GM18511 (cell line): ENCODE data around the gene CHCHD4.

ENCODE experiments used
- ATAC-seq: cut with Tn5 transposase; IDR thresholded peaks from one replicate; pipeline ENCODE4 v1.9.1; 2021; ENCODE audit warnings: mild to moderate bottlenecking, moderate library complexity; ENCODE audit not compliant: unreplicated experiment

Gene CHCHD4

DNA sequence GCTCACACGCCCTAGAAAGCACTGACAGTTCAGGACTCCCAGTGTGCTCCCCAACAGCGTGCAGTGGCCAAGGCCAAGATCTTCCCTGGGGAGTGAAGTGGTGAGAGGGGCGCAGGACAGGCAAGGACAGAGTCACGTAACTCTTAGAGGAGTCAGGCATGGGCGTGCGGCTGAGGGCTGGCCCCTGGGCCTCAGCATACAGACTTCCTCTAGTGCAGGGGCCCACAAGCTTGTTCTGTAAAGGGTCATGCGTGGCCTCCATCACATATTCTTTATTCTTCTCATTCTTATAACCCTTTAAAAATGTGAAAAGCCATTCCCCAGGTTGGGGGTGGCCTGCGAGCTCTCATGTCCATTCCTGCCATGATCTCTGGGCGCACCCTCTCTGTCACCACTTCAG is 25.4 kb upstream of the CHCHD4 start:
- ATAC-seq: no peak

DNA sequence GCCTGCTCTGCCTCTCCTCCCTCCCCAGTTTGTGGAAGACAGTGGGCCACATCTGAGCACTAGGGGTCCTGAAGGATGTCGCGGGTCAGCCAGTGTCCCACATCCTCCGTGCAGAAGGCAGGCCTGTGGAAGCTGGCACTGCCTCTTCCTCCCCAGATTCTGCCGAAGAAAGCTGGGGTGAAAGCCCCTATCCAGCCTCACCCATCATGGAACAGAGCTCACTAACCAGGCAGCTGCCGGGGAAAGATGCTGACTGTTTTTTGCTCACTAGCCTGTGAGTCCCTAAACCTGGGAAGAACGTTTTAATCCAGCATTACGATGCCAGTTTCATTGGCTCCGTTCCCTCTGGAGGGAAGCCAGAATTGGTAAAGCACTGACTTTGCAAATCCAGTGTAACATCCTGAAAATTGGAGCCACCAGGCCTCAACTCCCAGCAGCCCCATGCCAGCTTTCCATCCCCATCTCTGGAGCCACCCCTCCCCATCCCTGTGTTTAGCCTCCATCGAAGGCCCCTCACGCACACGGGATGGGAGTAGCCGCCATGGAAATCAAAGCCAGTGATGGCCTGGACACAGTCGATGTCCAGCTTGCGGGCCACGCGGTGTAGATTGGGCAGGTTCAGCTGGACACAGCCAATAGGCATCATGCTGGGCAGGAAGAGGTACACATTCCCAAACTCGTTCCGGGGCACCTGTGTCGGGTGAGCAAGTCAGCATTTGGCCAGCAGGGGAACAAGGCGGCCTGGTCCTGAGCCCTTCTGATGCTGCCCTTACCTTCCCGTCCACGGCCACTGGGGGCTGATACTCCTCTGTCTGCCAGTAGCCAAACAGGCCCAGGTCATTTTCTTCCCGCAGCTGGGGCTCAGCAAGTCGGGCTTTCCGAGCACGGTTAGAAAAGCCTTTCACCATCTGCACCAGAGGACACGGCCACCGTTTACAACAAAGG is 23.6 kb upstream of the CHCHD4 start:
- ATAC-seq: no peak

DNA sequence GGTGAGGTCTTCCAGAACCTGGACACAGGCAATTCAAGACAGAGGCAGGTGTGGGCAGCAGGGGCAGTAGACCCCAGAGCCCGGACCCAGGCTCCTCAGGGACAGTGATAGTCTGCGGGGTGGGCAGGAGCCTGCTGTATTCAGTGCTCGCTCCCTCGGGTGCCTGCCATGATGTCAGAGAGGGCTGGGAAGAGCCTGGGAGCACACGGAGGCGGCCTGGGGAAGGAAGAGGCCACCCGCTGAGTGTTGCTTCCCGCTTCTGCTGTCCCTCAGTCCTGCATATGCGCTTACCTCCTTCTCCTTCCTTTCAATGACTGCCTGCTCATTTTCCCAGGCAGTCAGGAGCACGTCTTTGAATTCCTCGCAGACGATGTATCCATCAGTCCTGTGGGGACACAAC is 22.9 kb upstream of the CHCHD4 start:
- ATAC-seq: no peak

DNA sequence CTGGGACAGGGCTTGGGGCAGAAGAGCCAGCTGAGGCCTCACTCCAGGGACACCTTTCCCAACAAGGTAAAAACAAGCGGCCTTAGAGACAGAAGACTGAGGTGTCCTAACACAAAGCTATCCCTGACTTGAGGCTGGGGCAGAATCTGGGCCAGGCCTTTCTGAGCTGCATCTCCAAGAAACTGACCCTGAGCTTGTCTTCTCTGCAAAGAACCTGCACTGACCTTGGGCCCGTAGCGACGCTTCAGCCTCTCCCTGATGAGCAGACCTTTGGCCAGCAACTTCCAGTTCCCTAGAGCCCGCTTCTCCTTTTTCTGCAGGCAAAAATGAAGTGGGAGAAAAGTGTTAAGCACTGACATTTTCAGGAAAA is 22.4 kb upstream of the CHCHD4 start:
- ATAC-seq: no peak

DNA sequence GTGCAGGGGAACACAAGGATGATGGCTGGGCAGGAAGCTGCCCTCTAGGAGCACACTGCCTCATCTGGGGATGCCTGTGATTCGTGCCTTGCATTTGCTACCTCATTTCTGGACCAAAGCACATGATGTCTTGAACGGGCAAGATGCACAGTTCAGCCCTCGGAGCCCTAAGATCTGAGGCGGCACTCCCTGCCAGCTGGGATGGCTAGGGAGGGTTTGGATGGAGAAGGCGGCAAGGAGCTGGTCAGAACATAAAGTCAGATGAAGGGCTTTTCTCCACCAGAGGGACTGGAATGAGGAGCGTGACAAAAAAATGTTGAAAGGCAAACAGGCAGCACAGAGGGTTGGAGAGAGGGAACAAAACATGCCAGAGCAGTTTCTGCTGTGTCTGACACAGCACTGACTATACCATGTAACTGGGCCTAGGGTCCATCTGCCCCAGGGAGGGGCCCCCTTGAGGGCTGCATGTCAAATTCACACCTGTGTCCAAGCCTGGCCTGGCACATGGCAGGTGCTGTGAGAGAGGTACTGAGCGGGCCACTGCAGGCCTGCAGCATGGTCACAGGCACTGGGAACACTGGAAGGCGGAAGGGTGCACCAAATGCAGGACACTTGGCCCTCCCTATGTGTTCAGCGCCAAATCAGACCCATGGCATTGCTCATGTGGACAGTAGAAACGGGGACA is 21.9 kb upstream of the CHCHD4 start:
- ATAC-seq: no peak

DNA sequence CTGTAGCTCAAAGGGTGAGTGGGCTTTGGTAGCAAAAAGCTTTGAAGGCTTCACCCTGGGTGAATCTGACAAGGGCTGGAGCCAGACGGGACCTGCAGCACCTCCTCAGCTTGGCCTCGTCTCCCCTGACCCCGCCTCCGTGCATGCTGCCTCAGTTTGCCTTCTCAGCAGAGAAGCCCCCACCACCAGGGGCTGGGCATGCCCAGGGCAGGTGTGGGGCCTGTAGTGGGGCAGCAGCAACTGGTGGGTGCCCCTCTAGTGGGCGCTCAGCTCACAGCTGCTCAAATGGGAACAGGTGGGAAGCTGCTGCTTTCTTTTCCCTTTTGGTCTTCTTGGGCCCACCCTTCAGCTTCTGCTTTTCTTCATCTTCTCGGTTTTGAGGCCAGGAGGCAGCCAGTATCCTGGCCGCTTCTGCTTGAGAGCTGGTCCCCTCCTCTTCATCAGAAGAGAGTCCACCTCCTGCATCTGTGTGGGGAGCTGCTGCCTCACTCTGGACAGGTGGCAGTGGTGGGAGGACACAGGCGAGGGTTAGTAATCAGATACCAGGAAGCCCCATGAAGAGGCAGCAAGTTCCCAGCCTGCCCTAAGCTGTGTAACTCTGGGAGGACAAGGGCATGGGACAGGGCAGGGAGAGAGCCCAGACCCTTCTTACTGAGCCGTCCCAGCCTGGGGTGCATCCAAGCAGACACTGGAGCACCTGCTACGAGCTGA is 21.2 kb upstream of the CHCHD4 start:
- no peak for ATAC-seq

DNA sequence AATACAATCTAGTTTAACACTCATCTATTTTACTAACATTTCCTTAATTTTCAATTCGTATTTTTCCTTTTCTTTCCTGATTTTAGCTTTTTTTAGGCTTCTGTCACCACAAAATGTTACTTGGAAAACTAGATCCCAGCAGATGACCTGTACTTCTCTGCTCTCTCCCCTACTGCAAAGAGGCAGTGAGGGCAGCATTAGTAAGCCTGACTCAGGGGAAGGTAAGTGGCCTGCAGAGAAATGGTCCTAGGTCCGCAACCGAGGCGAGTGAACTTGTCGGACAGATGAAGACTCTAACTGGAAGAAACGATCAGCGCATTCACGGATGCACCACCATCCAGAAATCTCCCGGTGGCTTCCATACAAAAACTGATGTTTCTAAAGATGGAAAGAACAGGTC is 20.6 kb upstream of the CHCHD4 start:
- no peak for ATAC-seq

DNA sequence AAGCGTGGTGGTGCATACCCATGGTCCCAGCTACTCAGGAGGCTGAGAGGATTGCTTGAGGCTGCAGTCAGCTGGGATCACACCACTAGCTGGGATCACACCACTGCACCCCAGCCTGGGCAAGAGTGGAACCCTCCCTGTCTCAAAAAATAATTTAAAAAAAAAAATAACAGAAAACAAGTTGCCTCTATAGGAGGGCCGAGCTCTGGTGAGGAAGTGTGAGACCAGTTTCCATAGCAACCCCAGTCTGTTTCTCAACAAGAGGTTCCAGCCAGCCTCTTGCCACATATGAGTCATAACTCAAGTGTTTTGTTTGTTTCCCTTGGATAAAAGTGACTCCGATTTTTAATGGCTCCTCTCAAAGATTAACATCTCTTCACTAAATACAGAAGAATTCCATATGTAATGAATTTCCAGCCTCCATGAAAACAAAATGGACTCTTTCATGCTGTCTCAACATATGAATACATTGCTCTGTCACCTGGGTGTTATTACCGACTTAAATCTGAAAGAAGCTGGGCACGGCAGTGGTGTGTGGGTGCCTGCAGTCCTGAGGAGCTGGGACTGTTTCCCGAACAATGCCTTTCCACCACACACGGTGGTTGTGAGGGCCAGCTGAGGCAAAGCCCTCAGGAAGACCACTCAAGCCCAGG is 19.9 kb upstream of the CHCHD4 start:
- peak; percentile 98 for ATAC-seq

DNA sequence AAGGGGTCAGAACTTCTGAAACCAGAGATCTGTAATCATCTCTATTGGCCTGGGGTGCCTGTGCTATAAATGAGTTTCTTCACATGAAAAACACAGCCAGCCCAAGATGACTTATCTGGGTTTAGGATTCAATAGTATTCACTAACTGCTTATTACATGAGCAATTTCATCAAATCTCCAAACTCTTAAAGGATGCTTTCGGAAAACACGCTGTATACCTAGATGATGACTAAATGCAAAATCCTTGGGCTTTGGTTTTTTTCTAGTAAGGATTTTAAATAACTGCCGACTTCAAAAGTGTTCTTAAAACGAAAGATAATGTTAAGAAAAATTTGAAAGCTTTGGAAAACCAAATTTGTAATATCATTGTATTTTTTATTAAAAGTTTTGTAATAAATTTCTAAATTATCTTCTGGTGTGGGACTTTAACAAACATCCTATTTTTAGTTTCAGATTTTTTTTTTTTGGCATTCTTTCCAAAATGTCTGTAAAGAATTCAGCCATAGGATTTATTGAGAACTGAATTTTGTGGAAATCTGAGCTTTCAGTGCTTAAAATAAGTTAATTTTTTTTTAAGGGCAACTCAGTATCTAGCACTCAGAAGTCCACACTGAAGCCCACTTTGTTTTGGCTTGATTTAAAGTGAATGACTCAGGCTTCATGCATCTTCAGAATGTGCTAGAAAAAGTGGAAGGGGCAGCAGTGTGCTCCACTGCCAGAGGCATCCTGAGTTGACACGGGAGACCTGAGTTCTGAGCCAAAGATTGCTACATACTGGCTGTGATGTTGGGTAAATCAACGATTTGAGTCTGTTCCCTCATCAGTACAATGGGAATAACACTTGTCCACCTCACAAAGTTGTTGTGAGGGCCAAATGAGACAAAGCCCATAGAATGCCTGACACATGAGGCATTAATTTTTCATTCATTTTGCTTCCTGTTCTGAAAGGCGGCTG is 18.9 kb upstream of the CHCHD4 start:
- no peak for ATAC-seq

DNA sequence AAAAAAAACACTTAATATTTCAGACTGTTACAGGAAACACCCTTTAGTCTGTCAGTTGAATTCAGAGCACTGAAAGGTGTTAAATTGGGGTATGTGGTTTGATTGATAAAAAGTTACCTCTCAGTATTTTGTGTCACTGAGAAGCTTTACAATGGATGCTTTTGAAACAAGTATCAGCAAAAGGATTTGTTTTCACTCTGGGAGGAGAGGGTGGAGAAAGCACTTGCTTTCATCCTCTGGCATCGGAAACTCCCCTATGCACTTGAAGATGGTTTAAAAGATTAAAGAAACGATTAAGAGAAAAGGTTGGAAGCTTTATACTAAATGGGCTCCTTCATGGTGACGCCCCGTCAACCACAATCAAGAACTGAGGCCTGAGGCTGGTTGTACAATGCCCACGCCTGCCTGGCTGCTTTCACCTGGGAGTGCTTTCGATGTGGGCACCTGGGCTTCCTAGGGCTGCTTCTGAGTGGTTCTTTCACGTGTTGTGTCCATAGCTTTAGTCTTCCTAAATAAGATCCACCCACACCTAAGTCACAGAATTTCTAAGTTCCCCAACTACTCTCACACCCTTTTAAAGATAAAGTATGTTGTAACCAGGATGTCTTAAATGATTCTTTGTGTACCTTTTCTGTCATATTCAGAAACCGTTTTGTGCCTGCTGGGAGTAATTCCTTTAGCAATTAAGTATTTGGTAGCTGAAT is 18.0 kb upstream of the CHCHD4 start:
- ATAC-seq: no peak

DNA sequence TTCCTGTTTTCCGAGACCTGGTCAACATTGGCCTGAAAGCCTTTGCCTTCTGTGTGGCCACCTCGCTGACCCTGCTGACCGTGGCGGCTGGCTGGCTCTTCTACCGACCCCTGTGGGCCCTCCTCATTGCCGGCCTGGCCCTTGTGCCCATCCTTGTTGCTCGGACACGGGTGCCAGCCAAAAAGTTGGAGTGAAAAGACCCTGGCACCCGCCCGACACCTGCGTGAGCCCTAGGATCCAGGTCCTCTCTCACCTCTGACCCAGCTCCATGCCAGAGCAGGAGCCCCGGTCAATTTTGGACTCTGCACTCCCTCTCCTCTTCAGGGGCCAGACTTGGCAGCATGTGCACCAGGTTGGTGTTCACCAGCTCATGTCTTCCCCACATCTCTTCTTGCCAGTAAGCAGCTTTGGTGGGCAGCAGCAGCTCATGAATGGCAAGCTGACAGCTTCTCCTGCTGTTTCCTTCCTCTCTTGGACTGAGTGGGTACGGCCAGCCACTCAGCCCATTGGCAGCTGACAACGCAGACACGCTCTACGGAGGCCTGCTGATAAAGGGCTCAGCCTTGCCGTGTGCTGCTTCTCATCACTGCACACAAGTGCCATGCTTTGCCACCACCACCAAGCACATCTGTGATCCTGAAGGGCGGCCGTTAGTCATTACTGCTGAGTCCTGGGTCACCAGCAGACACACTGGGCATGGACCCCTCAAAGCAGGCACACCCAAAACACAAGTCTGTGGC is 17.1 kb upstream of the CHCHD4 start:
- no peak for ATAC-seq

DNA sequence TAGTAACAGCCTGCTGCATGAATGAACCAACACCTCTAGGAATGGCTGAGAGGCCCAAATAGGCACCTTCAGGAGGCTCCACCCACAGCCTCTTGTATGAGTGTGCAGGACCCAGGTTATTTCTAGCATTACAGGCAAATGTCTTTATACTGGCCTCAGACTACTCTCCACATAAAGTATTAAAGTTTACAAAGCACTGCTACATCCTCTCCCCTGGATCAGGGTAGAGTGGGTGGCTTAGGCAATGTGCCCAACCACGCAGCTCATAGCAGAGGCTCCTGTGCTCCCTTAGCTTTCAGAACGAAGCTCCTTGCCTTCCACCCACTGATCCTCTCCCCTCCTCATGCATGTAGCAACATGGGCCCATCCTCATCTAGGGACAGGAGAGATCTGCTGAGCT is 16.5 kb upstream of the CHCHD4 start:
- ATAC-seq: no peak

DNA sequence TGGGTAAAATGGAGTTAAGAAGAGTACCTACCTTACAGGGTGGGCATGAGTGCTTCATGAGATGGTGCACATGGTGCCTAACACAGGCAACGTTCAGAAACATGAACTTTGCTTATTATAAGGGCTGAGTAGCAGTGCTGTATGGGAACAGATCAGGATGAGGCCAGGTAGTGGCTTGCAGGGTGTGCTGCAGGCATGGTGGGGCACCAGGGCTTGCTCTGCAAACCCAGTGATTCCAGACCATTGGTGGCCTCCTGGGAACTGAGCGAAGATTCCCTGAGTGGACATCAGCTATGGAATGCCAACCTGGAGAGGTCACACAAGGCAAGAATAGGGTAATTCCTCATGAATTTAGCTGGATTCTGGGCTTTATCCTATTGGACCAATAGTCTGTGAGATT is 16.0 kb upstream of the CHCHD4 start:
- no peak for ATAC-seq

DNA sequence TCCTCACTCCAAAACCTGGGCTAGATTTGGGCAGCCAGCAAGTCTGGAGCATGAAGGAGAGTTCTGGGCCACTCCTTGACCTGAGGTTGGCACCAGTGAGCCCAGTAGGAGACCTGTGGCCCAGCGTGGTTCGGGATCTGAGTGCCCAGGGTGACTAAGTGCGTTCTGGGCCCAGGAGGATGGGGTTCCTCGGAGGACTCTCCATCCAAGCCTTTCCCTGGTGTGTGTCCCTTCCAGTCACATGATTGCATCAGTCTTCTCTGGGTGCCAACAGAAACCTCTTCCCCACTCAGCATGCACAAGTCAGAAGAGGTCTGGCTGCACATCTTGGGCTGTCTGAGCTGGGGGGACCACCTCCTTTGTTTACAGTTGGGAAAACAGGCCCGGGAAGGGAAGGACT is 15.1 kb upstream of the CHCHD4 start:
- no peak for ATAC-seq

DNA sequence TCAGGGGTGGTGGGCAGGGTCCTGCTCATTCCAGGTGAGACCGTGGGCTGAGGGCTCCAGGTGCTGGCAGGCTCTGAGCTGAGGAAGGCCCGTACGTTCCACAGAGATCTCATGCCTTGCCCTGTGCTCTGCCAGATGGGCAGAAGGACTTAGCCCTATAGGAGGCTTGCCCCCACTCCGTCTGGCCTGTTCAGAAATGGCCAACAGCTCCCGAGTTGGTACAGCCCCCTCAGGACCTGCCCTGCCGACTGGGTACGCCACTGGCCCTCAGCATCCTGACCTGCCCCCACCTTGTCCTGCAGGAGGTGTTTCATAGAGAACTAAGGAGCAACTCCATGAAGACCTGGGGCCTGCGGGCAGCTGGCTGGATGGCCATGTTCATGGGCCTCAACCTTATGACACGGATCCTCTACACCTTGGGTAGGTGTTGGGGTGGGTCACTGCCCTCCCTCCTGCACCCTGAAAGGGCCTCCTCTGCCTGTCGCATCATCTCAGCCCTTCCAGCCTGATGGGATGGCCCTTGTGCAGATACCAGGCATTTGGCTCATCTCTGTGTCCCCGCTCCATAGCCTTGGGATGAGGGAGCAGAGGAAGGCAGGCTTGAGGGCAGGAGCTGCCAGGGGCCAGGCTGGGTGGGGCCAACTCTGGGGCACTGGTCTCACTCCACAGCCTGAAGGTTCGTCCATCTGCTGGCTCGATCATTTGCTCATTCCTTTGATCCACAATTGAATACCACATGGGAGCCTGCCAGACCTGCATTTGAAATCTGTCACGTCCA is 14.4 kb upstream of the CHCHD4 start:
- no peak for ATAC-seq

DNA sequence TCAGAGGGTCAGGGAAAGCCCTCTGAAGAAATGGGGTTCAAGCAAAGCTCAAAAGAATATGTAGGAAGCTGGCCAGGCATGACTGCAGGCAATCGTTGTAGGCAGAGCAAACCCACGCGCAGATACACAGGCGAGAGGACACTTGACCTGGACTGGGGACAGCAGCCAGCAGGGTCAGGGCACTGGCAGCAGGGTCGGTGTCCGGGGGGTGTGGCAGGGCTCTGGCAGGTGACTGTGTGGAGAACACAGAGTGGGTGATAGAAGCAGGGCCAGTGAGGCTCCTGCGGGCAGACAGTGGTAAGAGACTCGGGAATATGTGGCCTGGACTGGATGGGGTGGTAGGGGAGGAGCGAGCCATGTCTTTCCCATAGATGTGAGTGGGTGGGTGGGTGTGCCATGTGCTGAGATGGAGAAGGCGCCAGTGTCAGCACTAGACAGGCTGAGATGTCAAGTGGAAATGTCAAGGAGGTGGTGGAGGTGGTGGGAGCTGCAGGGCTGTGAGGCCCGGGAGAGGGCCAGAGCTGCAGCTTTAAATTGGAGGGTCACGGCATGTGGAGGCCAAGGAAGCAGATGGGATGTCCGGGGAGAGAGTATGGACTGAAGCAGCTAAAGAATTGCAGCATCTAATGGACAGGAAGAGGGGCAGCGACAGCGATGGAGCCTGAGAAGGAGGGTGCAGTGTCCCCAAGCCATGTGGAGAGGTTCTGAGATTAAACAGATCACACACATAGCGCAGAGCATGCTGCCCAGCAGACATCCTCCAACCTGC is 13.6 kb upstream of the CHCHD4 start:
- ATAC-seq: no peak

DNA sequence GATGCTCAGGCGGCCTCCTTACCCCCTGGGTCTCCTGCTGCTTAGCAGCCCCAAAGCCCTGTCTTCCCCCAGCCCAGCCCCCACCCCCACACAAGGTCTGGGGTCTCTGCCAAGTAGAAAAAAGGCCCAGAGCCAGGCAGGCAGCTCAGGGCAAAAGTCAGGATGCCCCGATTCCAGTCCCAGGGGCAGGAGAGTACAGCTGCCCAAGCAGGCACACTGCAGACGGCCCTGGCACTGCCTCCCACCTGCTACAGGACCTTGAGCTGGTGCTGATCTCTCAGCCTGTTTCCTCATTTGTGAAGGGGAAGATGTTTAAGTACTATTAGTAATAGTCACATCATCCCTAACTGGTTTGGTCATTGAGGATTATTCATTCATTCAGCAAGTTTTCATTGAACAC is 12.8 kb upstream of the CHCHD4 start:
- ATAC-seq: no peak
